GM23338 (cell line): Measurements from ENCODE around the gene DEDD2. TPM values are rescaled to one million over a fixed set of nuclear protein-coding genes. Genes with fewer than 3 reads are reported as not detected.

Experiments used
- ATAC-seq: fragments of 200-7000 bp; cut with Tn5 transposase; 3 replicates; pipeline ENCODE4 v1.9.1; 2020
- DNase-seq: peaks from one replicate; pipeline ENCODE4 v3.0.0-alpha.2; 2015; ENCODE audit warnings: low spot score
- H2AFZ ChIP-seq: fragments of 200-600 bp; sonication (generic); 2 replicates; pipeline ENCODE4 v1.8.0; 2016; ENCODE audit warnings: antibody characterized with exemption, mild to moderate bottlenecking, moderate library complexity
- H3F3A ChIP-seq: fragments of 200-600 bp; sonication (generic); replicated peaks from 2 replicates; pipeline ENCODE4 v1.8.0; 2017; ENCODE audit warnings: antibody characterized with exemption, mixed run types, low read depth
- H3K27ac ChIP-seq: fragments of 200-600 bp; sonication (generic); 2 replicates; pipeline ENCODE4 v1.6.1; 2016; ENCODE audit warnings: low read depth
- H3K27me3 ChIP-seq: fragments of 200-600 bp; sonication (generic); 2 replicates; pipeline ENCODE4 v1.8.0; 2016; ENCODE audit warnings: mild to moderate bottlenecking, mixed run types, moderate library complexity; ENCODE audit not compliant: insufficient read depth
- H3K36me3 ChIP-seq: fragments of 200-600 bp; sonication (generic); 2 replicates; pipeline ENCODE4 v1.8.0; 2016; ENCODE audit warnings: mild to moderate bottlenecking; ENCODE audit not compliant: insufficient read depth
- H3K4me1 ChIP-seq: fragments of 200-600 bp; sonication (generic); 2 replicates; pipeline ENCODE4 v1.8.0; 2016; ENCODE audit warnings: mild to moderate bottlenecking, moderate library complexity; ENCODE audit not compliant: insufficient read depth
- H3K4me2 ChIP-seq: fragments of 200-600 bp; sonication (generic); 2 replicates; pipeline ENCODE4 v1.7.1; 2017; ENCODE audit warnings: mixed run types
- H3K4me3 ChIP-seq: fragments of 200-600 bp; sonication (generic); 2 replicates; pipeline ENCODE4 v1.6.1; 2016; ENCODE audit warnings: mixed run types
- H3K79me2 ChIP-seq: fragments of 200-600 bp; sonication (generic); replicated peaks from 2 replicates; pipeline ENCODE4 v1.8.0; 2017; ENCODE audit warnings: mild to moderate bottlenecking; ENCODE audit not compliant: insufficient read depth
- H3K9me2 ChIP-seq: fragments of 200-600 bp; sonication (generic); 2 replicates; pipeline ENCODE4 v1.8.0; 2017; ENCODE audit not compliant: insufficient read depth
- H4K20me1 ChIP-seq: fragments of 200-600 bp; sonication (generic); replicated peaks from 2 replicates; pipeline ENCODE4 v1.8.0; 2017; ENCODE audit warnings: mild to moderate bottlenecking; ENCODE audit not compliant: insufficient read depth
- H3K27ac Mint-ChIP-seq: 2 replicates; pipeline ENCODE4 v1.8.0; 2020; ENCODE audit warnings: inconsistent platforms, mild to moderate bottlenecking, moderate library complexity, mixed read lengths
- H3K27me3 Mint-ChIP-seq: 3 replicates; pipeline ENCODE4 v1.8.0; 2022; ENCODE audit warnings: low read depth, mild to moderate bottlenecking, moderate library complexity, mixed read lengths, inconsistent platforms; ENCODE audit not compliant: insufficient read depth, poor library complexity
- H3K36me3 Mint-ChIP-seq: 3 replicates; pipeline ENCODE4 v1.8.0; 2021; ENCODE audit warnings: low read depth, mild to moderate bottlenecking, inconsistent platforms, moderate library complexity, mixed read lengths
- H3K4me1 Mint-ChIP-seq: 3 replicates; pipeline ENCODE4 v1.8.0; 2020; ENCODE audit warnings: mild to moderate bottlenecking, inconsistent platforms, mixed read lengths
- H3K4me3 Mint-ChIP-seq: 3 replicates; pipeline ENCODE4 v1.8.0; 2021; ENCODE audit warnings: moderate library complexity, mild to moderate bottlenecking, inconsistent platforms, mixed read lengths
- H3K9me3 Mint-ChIP-seq: 3 replicates; pipeline ENCODE4 v1.8.0; 2020; ENCODE audit warnings: moderate library complexity, mild to moderate bottlenecking, inconsistent platforms, mixed read lengths
- CREB1 ChIP-seq: fragments of 250-450 bp; sonication (Bioruptor Pico); IDR thresholded peaks from 2 replicates; pipeline ENCODE4 v1.5.0; 2020; ENCODE audit warnings: low read depth, mild to moderate bottlenecking, moderate library complexity
- CTCF ChIP-seq, 2 experiments: fragments of 200-600 bp in 1 of 2; sonication (generic) in 1 of 2; conservative IDR thresholded peaks; 2 replicates each; pipeline versions ENCODE4 v1.5.1 to v1.6.1; 2016 to 2017; ENCODE audit warnings: antibody characterized with exemption in 2 of 2, low read depth in 2 of 2, mild to moderate bottlenecking in 2 of 2, moderate library complexity in 1 of 2
- ETS1 ChIP-seq: IDR thresholded peaks from 2 replicates; pipeline ENCODE4 v1.6.1; 2016; ENCODE audit warnings: antibody characterized with exemption
- EZH2 ChIP-seq: fragments of 200-600 bp; sonication (generic); IDR thresholded peaks from one replicate; pipeline ENCODE4 v1.8.0; 2017; ENCODE audit warnings: antibody characterized with exemption, mild to moderate bottlenecking, low read depth; ENCODE audit not compliant: unreplicated experiment
- EZH2phosphoT487 ChIP-seq: fragments of 200-600 bp; sonication (generic); IDR thresholded peaks from one replicate; pipeline ENCODE4 v1.8.1; 2018; ENCODE audit warnings: antibody characterized with exemption; ENCODE audit not compliant: unreplicated experiment
- JUNB ChIP-seq: IDR thresholded peaks from one replicate; pipeline ENCODE4 v1.6.1; 2016; ENCODE audit warnings: antibody characterized with exemption; ENCODE audit not compliant: unreplicated experiment
- NANOG ChIP-seq: IDR thresholded peaks from 2 replicates; pipeline ENCODE4 v1.6.1; 2016; ENCODE audit warnings: antibody characterized with exemption, borderline replicate concordance
- POLR2AphosphoS5 ChIP-seq: IDR thresholded peaks from 2 replicates; pipeline ENCODE4 v1.6.1; 2016; ENCODE audit warnings: antibody characterized with exemption, low read depth
- STAT1 ChIP-seq: IDR thresholded peaks from one replicate; pipeline ENCODE4 v1.6.1; 2016; ENCODE audit warnings: antibody characterized with exemption; ENCODE audit not compliant: unreplicated experiment
- ZNF114 ChIP-seq: fragments of 250-450 bp; sonication (Bioruptor Pico); IDR thresholded peaks from 2 replicates; pipeline ENCODE4 v1.5.0; 2020; ENCODE audit warnings: mild to moderate bottlenecking, moderate library complexity
- ZNF331 ChIP-seq: fragments of 250-450 bp; sonication (Bioruptor Pico); IDR thresholded peaks from 2 replicates; pipeline ENCODE4 v1.5.0; 2020; ENCODE audit warnings: low read depth, mild to moderate bottlenecking, moderate library complexity
- polyA plus RNA-seq: library from polyadenylated mRNA; unstranded; fragments of >200 nt; fragmentation: Nextera tagmentation; extraction: Ambion mirVana; gene quantifications from 2 replicates; pipeline ENCODE4 v1.2.1, GENCODE V29; 2016
- total RNA-seq: library from RNA; depleted of rRNA; stranded (reverse); fragments of >200 nt; shearing (Covaris generic); gene quantifications from 2 replicates; pipeline ENCODE4 v1.2.3, GENCODE V29; 2014
- TF ChIP-seq, protein P1 (sequence below): fragments of 250-450 bp; sonication (Bioruptor Pico); IDR thresholded peaks from 2 replicates; pipeline ENCODE4 v1.5.0; 2020; ENCODE audit warnings: mild to moderate bottlenecking, moderate library complexity
- TF ChIP-seq, protein P2 (sequence below): IDR thresholded peaks from one replicate; pipeline ENCODE4 v1.6.1; 2018; ENCODE audit warnings: antibody characterized with exemption; ENCODE audit not compliant: unreplicated experiment

DEDD2 gene
- total and polyA plus RNA-seq, 2 experiments from 2014 or later, result 23.4 to 63.0 TPM

GRCh38 chr19:42220751-42221097 is 3.2 kb upstream of the DEDD2 start:
- Histone ChIP-seq H3K36me3 (no peaks in the 10 kb centered on the region), H3K27me3 (no peaks in the 10 kb centered on the region), H3K9me2 (no peaks in the 10 kb centered on the region), H4K20me1 (peaks cover 17% of the 10 kb centered on the region), H2AFZ (no peak overlapping the region; the same call in 1 of the 2 replicates), H3K4me2 (peak overlapping the region; percentile 95), H3K4me3 (peak overlapping the region; percentile 89), H3K4me1 (peaks cover 9% of the 10 kb centered on the region), H3F3A (peaks cover 25% of the 10 kb centered on the region), H3K79me2 (peaks cover 34% of the 10 kb centered on the region), H3K27ac (peak overlapping the region; percentile 27; the same call in 1 of the 2 replicates)
- peak overlapping the region; percentile 94 for H3K27ac Mint-ChIP-seq
- ATAC-seq, result no peak
- peaks cover 26% of the 10 kb centered on the region for H3K4me1 Mint-ChIP-seq
- H3K4me3 Mint-ChIP-seq, result peak overlapping the region; percentile 94
- peaks cover 26% of the 10 kb centered on the region for H3K36me3 Mint-ChIP-seq
- H3K27me3 Mint-ChIP-seq, result peaks cover 30% of the 10 kb centered on the region
- no peak for DNase-seq
- no peaks in the 10 kb centered on the region for H3K9me3 Mint-ChIP-seq
- no peak for TF ChIP-seq STAT1
- no peak for TF ChIP-seq CTCF (conservative IDR thresholded peaks at IDR 0.05; ENCODE audit: low read depth in 2 of 2)
- TF ChIP-seq JUNB, result no peak
- TF ChIP-seq ZNF331 (CRISPR knock-in tag), result no peak
- no peak for TF ChIP-seq EZH2phosphoT487
- TF ChIP-seq, protein P1, sequence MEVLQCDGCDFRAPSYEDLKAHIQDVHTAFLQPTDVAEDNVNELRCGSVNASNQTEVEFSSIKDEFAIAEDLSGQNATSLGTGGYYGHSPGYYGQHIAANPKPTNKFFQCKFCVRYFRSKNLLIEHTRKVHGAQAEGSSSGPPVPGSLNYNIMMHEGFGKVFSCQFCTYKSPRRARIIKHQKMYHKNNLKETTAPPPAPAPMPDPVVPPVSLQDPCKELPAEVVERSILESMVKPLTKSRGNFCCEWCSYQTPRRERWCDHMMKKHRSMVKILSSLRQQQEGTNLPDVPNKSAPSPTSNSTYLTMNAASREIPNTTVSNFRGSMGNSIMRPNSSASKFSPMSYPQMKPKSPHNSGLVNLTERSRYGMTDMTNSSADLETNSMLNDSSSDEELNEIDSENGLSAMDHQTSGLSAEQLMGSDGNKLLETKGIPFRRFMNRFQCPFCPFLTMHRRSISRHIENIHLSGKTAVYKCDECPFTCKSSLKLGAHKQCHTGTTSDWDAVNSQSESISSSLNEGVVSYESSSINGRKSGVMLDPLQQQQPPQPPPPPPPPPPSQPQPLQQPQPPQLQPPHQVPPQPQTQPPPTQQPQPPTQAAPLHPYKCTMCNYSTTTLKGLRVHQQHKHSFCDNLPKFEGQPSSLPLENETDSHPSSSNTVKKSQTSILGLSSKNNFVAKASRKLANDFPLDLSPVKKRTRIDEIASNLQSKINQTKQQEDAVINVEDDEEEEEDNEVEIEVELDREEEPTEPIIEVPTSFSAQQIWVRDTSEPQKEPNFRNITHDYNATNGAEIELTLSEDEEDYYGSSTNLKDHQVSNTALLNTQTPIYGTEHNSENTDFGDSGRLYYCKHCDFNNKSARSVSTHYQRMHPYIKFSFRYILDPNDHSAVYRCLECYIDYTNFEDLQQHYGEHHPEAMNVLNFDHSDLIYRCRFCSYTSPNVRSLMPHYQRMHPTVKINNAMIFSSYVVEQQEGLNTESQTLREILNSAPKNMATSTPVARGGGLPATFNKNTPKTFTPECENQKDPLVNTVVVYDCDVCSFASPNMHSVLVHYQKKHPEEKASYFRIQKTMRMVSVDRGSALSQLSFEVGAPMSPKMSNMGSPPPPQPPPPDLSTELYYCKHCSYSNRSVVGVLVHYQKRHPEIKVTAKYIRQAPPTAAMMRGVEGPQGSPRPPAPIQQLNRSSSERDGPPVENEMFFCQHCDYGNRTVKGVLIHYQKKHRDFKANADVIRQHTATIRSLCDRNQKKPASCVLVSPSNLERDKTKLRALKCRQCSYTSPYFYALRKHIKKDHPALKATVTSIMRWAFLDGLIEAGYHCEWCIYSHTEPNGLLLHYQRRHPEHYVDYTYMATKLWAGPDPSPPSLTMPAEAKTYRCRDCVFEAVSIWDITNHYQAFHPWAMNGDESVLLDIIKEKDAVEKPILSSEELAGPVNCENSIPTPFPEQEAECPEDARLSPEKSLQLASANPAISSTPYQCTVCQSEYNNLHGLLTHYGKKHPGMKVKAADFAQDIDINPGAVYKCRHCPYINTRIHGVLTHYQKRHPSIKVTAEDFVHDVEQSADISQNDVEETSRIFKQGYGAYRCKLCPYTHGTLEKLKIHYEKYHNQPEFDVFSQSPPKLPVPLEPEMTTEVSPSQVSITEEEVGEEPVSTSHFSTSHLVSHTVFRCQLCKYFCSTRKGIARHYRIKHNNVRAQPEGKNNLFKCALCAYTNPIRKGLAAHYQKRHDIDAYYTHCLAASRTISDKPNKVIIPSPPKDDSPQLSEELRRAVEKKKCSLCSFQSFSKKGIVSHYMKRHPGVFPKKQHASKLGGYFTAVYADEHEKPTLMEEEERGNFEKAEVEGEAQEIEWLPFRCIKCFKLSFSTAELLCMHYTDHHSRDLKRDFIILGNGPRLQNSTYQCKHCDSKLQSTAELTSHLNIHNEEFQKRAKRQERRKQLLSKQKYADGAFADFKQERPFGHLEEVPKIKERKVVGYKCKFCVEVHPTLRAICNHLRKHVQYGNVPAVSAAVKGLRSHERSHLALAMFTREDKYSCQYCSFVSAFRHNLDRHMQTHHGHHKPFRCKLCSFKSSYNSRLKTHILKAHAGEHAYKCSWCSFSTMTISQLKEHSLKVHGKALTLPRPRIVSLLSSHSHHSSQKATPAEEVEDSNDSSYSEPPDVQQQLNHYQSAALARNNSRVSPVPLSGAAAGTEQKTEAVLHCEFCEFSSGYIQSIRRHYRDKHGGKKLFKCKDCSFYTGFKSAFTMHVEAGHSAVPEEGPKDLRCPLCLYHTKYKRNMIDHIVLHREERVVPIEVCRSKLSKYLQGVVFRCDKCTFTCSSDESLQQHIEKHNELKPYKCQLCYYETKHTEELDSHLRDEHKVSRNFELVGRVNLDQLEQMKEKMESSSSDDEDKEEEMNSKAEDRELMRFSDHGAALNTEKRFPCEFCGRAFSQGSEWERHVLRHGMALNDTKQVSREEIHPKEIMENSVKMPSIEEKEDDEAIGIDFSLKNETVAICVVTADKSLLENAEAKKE, result no peak
- no peak for TF ChIP-seq EZH2
- no peak for TF ChIP-seq ETS1
- TF ChIP-seq NANOG, result no peak
- TF ChIP-seq ZNF114 (CRISPR knock-in tag), result no peak
- TF ChIP-seq, protein P2, sequence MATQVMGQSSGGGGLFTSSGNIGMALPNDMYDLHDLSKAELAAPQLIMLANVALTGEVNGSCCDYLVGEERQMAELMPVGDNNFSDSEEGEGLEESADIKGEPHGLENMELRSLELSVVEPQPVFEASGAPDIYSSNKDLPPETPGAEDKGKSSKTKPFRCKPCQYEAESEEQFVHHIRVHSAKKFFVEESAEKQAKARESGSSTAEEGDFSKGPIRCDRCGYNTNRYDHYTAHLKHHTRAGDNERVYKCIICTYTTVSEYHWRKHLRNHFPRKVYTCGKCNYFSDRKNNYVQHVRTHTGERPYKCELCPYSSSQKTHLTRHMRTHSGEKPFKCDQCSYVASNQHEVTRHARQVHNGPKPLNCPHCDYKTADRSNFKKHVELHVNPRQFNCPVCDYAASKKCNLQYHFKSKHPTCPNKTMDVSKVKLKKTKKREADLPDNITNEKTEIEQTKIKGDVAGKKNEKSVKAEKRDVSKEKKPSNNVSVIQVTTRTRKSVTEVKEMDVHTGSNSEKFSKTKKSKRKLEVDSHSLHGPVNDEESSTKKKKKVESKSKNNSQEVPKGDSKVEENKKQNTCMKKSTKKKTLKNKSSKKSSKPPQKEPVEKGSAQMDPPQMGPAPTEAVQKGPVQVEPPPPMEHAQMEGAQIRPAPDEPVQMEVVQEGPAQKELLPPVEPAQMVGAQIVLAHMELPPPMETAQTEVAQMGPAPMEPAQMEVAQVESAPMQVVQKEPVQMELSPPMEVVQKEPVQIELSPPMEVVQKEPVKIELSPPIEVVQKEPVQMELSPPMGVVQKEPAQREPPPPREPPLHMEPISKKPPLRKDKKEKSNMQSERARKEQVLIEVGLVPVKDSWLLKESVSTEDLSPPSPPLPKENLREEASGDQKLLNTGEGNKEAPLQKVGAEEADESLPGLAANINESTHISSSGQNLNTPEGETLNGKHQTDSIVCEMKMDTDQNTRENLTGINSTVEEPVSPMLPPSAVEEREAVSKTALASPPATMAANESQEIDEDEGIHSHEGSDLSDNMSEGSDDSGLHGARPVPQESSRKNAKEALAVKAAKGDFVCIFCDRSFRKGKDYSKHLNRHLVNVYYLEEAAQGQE, result no peak
- no peak for TF ChIP-seq CREB1
- no peak for TF ChIP-seq POLR2AphosphoS5
